GM12874 (cell line): Measurements from ENCODE around the gene FBXO21.

Experiments
- CTCF ChIP-seq: IDR thresholded peaks from 2 replicates; pipeline ENCODE4 v1.5.1; 2011; ENCODE audit warnings: low read depth, mild to moderate bottlenecking, control low read depth, low read length, moderate library complexity; ENCODE audit not compliant: insufficient read depth

Gene FBXO21

DNA sequence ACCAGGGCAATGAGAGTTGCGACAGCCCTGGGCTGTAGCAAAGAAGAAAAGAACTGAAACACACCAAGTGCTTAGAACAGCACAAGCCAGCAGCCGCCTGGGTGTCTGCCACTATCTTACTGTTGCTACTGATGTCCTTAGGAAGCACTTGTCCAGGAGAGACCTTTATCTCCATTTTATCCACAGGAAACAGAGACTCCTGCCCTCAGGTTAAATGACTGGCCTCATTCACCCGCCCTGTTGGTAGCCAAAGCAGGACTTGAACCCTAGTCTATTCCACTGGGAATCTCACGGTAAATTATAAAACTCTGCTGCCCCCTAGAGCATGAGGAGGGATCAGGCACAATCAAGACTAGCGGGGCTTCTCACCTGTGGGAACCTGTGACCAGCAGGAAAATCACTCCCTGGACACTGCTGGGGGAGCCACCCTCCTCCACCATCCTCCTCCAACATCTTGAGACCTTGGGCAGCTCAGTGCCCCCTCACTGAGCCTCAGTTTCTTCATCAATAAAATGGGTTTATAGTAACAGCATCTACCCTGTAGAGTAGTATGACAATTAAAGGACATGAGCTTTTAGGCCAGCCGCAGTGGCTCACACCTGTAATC, 70.6 kb downstream of the FBXO21 start:
- peak; percentile 72 for TF ChIP-seq CTCF

GRCh38 chr12:117118838-117119591, 71.3 kb downstream of the FBXO21 start:
- no peak for TF ChIP-seq CTCF

DNA sequence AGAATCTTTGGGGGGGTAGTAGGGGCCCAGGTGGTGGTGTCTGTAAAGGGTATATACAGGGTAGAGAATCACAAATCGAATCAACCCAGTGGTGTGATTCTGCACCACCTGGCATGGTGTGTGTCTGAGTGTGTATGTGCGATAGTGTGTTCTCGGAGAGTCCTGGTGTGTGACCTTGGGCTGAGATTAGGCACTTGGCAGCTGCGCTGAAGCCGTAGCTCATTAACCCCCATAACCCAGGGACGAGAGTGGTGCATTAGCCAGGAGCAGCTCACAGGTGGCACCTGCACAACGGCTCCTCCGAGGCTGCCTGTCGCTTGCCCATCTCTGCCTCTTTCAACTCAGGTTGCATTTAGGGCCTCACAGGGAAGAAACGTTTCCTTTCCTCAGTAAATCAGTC, 75.5 kb downstream of the FBXO21 start:
- TF ChIP-seq CTCF = no peak

DNA sequence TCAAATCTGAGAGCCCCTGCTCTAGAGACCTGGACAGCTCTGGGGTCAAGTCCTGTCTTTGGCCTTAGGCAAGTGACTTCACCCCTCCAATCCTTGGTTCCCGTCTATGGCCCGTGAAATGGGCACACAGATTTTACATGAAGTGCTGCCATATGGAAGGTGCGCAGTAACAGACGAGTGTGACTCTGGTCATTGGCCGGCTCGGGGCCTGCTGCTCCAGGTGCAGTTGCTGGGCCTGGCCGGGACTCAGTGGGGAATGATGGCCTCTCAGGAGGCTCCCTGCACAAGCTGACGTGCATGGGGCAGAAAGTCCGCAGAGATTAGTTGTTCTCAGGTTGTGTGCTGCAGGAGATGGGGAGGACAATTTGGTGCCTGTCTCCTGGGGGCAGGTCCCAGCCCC, 77.0 kb downstream of the FBXO21 start:
- no peak for TF ChIP-seq CTCF

GRCh38 chr12:117111821-117112595, 78.3 kb downstream of the FBXO21 start:
- no peak for TF ChIP-seq CTCF

DNA sequence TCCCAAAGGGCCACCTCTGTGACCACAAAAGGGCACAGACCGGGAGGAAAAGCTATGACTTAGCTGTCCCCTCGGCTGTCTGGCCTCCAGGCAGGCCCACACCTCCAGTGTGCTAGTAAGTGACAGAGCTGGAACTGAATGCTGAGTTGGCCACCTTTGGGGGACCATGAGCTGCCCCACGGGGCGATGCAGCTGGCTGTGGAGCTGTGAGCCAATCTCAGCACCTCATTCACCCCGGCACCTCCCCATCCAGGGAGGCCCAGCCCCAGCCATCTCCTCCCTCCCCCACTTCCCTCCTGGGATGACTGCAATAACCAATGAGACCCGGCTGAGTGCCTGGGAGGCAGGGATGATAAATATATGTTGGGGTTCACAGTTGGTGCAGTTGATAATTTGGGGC, 78.9 kb downstream of the FBXO21 start:
- TF ChIP-seq CTCF = no peak

DNA sequence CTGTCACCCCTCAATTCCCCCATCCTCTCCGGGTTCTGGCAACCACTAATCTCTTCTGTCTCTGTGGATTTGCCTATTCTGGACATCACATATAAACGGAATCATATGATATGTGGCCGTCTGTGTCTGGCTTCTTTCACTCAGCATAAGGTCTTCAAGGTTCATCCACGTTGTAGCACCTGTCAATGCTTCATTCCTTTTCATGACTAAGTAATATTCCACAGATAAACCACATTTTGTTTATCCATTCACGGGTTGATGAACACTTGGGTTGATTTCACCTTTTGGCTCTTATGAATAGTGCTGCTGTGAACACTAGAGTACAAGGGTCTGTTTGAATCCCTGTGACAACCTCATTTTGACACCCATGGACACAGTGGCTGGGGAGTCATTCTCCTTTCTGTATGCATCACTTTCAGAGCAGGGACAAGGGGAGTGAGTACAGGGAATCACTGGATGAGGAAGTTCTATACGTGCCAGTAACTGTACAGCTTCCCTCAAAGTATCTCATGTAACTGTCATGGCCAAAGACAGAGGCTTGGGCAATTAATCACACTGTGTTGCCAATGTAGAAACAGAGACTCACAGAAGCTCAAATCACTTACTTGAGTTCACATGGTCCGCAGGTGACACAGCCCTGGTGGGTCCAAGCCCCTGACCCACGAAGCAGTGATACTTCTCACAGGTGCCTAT, 80.2 kb downstream of the FBXO21 start:
- TF ChIP-seq CTCF = no peak
